Calu3 (cell line): Measurements from ENCODE around the gene MAD1L1. TPM values are rescaled to one million over a fixed set of nuclear protein-coding genes. Genes with fewer than 3 reads are reported as not detected.

Experiments used
- BruUV-seq: library from RNA; stranded (reverse); fragments of 400-500 nt; replicated peaks from 2 replicates; lab custom pipeline; 2021; lab: Mats Ljungman, UMichigan
- CTCF ChIA-PET: fragments of 300-600 bp; sonication (Branson Sonifier 250); formaldehyde crosslinking; loops from one replicate; lab custom pipeline; 2022; ENCODE audit warnings: antibody characterized with exemption; lab: Charles Lee
- DNase-seq: peaks from one replicate; pipeline ENCODE4 v3.0.0; 2022
- H3K27ac Mint-ChIP-seq: one replicate; pipeline ENCODE4 v1.8.0; 2022; ENCODE audit warnings: mixed read lengths; ENCODE audit not compliant: unreplicated experiment
- H3K27me3 Mint-ChIP-seq: one replicate; pipeline ENCODE4 v1.8.0; 2022; ENCODE audit warnings: mixed read lengths; ENCODE audit not compliant: unreplicated experiment
- H3K36me3 Mint-ChIP-seq: one replicate; pipeline ENCODE4 v1.8.0; 2022; ENCODE audit warnings: mild to moderate bottlenecking, moderate library complexity, mixed read lengths; ENCODE audit not compliant: insufficient read depth, unreplicated experiment
- H3K4me1 Mint-ChIP-seq: one replicate; pipeline ENCODE4 v1.8.0; 2022; ENCODE audit warnings: mild to moderate bottlenecking, low read depth, mixed read lengths; ENCODE audit not compliant: unreplicated experiment
- H3K4me3 Mint-ChIP-seq: one replicate; pipeline ENCODE4 v1.8.0; 2022; ENCODE audit warnings: mild to moderate bottlenecking, low read depth, moderate library complexity, mixed read lengths; ENCODE audit not compliant: unreplicated experiment
- H3K9me3 Mint-ChIP-seq: one replicate; pipeline ENCODE4 v1.8.0; 2022; ENCODE audit warnings: low read depth, mixed read lengths; ENCODE audit not compliant: unreplicated experiment
- intact Hi-C: fragments of 100-400 bp; cut with micrococcal nuclease; formaldehyde crosslinking; loops from one replicate; pipeline ENCODE4 v1.10.0; 2022; ENCODE audit not compliant: unreplicated experiment
- total RNA-seq: library from RNA; stranded (reverse); gene quantifications from 2 replicates; pipeline ENCODE4 v1.2.3, GENCODE V29; 2022
- TF ChIP-seq, protein P1 (sequence below): fragments of 200-600 bp; IDR thresholded peaks from one replicate; pipeline ENCODE4 v1.8.0; 2022; ENCODE audit warnings: antibody characterized with exemption; ENCODE audit not compliant: unreplicated experiment

MAD1L1 gene
- total RNA-seq, 1 experiment from 2014 or later = 86.0 TPM

DNA sequence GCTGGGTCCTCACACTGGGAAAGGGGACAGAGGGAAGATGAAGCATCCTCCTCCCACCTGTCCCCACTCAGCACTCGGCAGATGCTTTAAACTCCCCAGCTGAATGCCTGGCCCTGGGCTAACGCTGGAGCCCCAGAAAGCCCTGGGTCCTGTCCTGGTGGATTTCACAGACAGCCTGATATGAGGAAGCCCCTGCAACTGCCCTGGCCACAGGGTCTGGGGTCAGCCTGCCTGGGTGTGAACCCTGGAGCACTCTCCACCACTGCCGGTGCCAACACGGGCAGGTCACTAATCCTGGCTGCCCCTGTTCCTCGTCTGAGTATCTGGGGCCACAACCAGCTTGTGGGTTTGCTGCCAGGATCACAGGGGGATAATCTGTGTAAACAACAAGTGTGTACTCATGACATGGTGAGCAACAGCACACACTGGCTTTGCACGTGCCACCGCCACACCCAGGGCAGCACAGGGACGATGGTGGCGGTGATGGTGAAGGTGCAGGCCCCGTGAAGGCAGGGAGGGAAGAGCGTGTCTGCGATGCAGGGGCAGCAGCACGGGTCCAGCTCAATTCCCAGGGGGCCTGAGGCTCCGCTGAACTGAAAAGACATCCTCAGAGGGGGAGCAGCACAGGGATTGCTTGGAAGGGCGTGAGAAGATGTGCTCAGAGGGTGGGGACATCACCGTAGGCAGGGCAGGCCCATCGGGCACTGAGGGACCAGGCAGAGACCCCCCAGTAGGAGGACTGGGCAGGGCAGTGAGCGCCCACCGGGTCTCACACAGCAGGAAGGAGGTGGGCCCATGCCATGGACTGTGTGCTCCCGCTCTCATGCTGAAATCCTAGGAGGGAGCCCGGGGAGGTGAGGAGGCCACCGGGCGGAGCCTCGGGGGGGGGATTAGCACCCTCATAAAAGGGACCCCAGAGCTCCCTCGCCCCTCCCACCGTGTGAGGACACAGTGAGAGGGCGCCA is 238.7 kb downstream of the MAD1L1 start:
- Mint-ChIP-seq H3K36me3 (no peaks in the 10 kb centered on the region), H3K9me3 (no peaks in the 10 kb centered on the region), H3K27me3 (no peaks in the 10 kb centered on the region), H3K4me1 (no peaks in the 10 kb centered on the region), H3K4me3 (no peak overlapping the region), H3K27ac (no peak overlapping the region)
- CTCF ChIA-PET = no interaction called here
- TF ChIP-seq, protein P1, sequence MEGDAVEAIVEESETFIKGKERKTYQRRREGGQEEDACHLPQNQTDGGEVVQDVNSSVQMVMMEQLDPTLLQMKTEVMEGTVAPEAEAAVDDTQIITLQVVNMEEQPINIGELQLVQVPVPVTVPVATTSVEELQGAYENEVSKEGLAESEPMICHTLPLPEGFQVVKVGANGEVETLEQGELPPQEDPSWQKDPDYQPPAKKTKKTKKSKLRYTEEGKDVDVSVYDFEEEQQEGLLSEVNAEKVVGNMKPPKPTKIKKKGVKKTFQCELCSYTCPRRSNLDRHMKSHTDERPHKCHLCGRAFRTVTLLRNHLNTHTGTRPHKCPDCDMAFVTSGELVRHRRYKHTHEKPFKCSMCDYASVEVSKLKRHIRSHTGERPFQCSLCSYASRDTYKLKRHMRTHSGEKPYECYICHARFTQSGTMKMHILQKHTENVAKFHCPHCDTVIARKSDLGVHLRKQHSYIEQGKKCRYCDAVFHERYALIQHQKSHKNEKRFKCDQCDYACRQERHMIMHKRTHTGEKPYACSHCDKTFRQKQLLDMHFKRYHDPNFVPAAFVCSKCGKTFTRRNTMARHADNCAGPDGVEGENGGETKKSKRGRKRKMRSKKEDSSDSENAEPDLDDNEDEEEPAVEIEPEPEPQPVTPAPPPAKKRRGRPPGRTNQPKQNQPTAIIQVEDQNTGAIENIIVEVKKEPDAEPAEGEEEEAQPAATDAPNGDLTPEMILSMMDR = no peak
- BruUV-seq = no TSS peak
- intact Hi-C loops = no loop called here
- no peak for DNase-seq

GRCh38 chr7:1993031-1993695 is 239.6 kb downstream of the MAD1L1 start:
- H3K36me3 Mint-ChIP-seq = no peaks in the 10 kb centered on the region
- CTCF ChIA-PET = no interaction called here
- no TSS peak for BruUV-seq
- H3K4me3 Mint-ChIP-seq = no peak overlapping the region
- H3K27me3 Mint-ChIP-seq = no peaks in the 10 kb centered on the region
- no peaks in the 10 kb centered on the region for H3K4me1 Mint-ChIP-seq
- no peaks in the 10 kb centered on the region for H3K9me3 Mint-ChIP-seq
- H3K27ac Mint-ChIP-seq = no peak overlapping the region
- TF ChIP-seq, protein P1 = no peak
- intact Hi-C loops = no loop called here
- DNase-seq = no peak

- intact Hi-C loops = no loop called here
- CTCF ChIA-PET = no interaction called here
- H3K27me3 Mint-ChIP-seq = no peaks in the 10 kb centered on the region
- no TSS peak for BruUV-seq
- H3K9me3 Mint-ChIP-seq = no peaks in the 10 kb centered on the region
- no peaks in the 10 kb centered on the region for H3K4me1 Mint-ChIP-seq
- no peak for DNase-seq
- no peak overlapping the region for H3K4me3 Mint-ChIP-seq
- TF ChIP-seq, protein P1 = no peak
- no peak overlapping the region for H3K27ac Mint-ChIP-seq
- no peaks in the 10 kb centered on the region for H3K36me3 Mint-ChIP-seq
Observed at GRCh38 chr7:1992554-1992953, 240.2 kb downstream of the MAD1L1 start.

GRCh38 chr7:1990001-1990670 is 242.6 kb downstream of the MAD1L1 start:
- BruUV-seq = no TSS peak

More at GRCh38 chr7:1990001-1990670, 242.6 kb downstream of the MAD1L1 start:
- no peak for DNase-seq
- TF ChIP-seq, protein P1 = no peak
- Mint-ChIP-seq H3K4me1 (no peaks in the 10 kb centered on the region), H3K9me3 (no peaks in the 10 kb centered on the region), H3K4me3 (no peak overlapping the region), H3K27ac (no peak overlapping the region), H3K27me3 (no peaks in the 10 kb centered on the region), H3K36me3 (peaks cover 4% of the 10 kb centered on the region)
- CTCF ChIA-PET = no interaction called here
- intact Hi-C loops = no loop called here
